WTC11 (cell line): Measurements from ENCODE around the gene UVRAG. TPM values are rescaled to one million over a fixed set of nuclear protein-coding genes. Genes with fewer than 3 reads are reported as not detected.

Source experiments
- ATAC-seq: fragments of 200-7000 bp; cut with Tn5 transposase; 2 replicates; pipeline ENCODE4 v1.10.0; 2021; ENCODE audit warnings: mild to moderate bottlenecking, moderate library complexity
- CTCF ChIA-PET: fragments of 300-600 bp; sonication (Branson Sonifier 250); formaldehyde crosslinking; loops from one replicate; lab custom pipeline; 2021; ENCODE audit warnings: antibody characterized with exemption; lab: Charles Lee
- POLR2A ChIA-PET: fragments of 350-600 bp; sonication (Branson Sonifier 250); formaldehyde crosslinking; loops from one replicate; lab custom pipeline; 2021; ENCODE audit warnings: antibody characterized with exemption; lab: Charles Lee
- DNase-seq: peaks from one replicate; pipeline ENCODE4 v3.0.0; 2021; ENCODE audit warnings: low spot score
- H3K27ac Mint-ChIP-seq: 2 replicates; pipeline ENCODE4 v1.8.0; 2021; ENCODE audit warnings: mixed read lengths
- H3K27me3 Mint-ChIP-seq: 2 replicates; pipeline ENCODE4 v1.8.0; 2021; ENCODE audit warnings: low read depth, mild to moderate bottlenecking, moderate library complexity, mixed read lengths
- H3K36me3 Mint-ChIP-seq: 2 replicates; pipeline ENCODE4 v1.8.0; 2021; ENCODE audit warnings: mixed read lengths
- H3K4me1 Mint-ChIP-seq: 2 replicates; pipeline ENCODE4 v1.8.0; 2022; ENCODE audit warnings: mixed read lengths
- H3K4me3 Mint-ChIP-seq: 2 replicates; pipeline ENCODE4 v1.8.0; 2021; ENCODE audit warnings: mild to moderate bottlenecking, moderate library complexity, mixed read lengths
- H3K9me3 Mint-ChIP-seq: 2 replicates; pipeline ENCODE4 v1.8.0; 2021; ENCODE audit warnings: mixed read lengths
- CBFB ChIP-seq: sonication (generic); formaldehyde crosslinking; IDR thresholded peaks from 2 replicates; pipeline ENCODE4 v1.8.1; 2022; ENCODE audit warnings: mild to moderate bottlenecking, low read depth, missing genetic modification reagents
- EMX1 ChIP-seq: fragments of 250-450 bp; sonication (Bioruptor Pico); IDR thresholded peaks from 2 replicates; pipeline ENCODE4 v1.8.0; 2021; ENCODE audit warnings: mild to moderate bottlenecking
- FOXP1 ChIP-seq: sonication (generic); formaldehyde crosslinking; IDR thresholded peaks from 2 replicates; pipeline ENCODE4 v1.8.0; 2022; ENCODE audit warnings: missing genetic modification reagents, mild to moderate bottlenecking, moderate library complexity, borderline replicate concordance
- JAZF1 ChIP-seq: fragments of 250-450 bp; sonication (Bioruptor Pico); IDR thresholded peaks from 2 replicates; pipeline ENCODE4 v1.9.0; 2021; ENCODE audit warnings: moderate library complexity, mild to moderate bottlenecking, inconsistent platforms
- KAT7 ChIP-seq: sonication (generic); formaldehyde crosslinking; IDR thresholded peaks from 2 replicates; pipeline ENCODE4 v1.8.1; 2023; ENCODE audit warnings: missing genetic modification reagents, mild to moderate bottlenecking, borderline replicate concordance
- MXD4 ChIP-seq: fragments of 250-450 bp; sonication (Bioruptor Pico); IDR thresholded peaks from 2 replicates; pipeline ENCODE4 v1.8.0; 2021; ENCODE audit warnings: mild to moderate bottlenecking, moderate library complexity, borderline replicate concordance
- NFATC4 ChIP-seq: fragments of 250-450 bp; sonication (Bioruptor Pico); IDR thresholded peaks from 2 replicates; pipeline ENCODE4 v1.9.0; 2021; ENCODE audit warnings: mild to moderate bottlenecking
- PRRX2 ChIP-seq: fragments of 250-450 bp; sonication (Bioruptor Pico); IDR thresholded peaks from 2 replicates; pipeline ENCODE4 v1.8.0; 2021; ENCODE audit warnings: mild to moderate bottlenecking
- RORB ChIP-seq: fragments of 250-450 bp; sonication (Bioruptor Pico); IDR thresholded peaks from 2 replicates; pipeline ENCODE4 v1.9.0; 2021; ENCODE audit warnings: mild to moderate bottlenecking
- SMAD4 ChIP-seq: sonication (generic); formaldehyde crosslinking; IDR thresholded peaks from 2 replicates; pipeline ENCODE4 v1.8.0; 2022; ENCODE audit warnings: mild to moderate bottlenecking, missing genetic modification reagents
- TP53 ChIP-seq: sonication (generic); formaldehyde crosslinking; IDR thresholded peaks from 2 replicates; pipeline ENCODE4 v1.8.1; 2023; ENCODE audit warnings: mild to moderate bottlenecking, missing genetic modification reagents
- ZNF121 ChIP-seq: sonication (generic); formaldehyde crosslinking; IDR thresholded peaks from 2 replicates; pipeline ENCODE4 v1.8.0; 2023; ENCODE audit warnings: missing genetic modification reagents
- ZNF138 ChIP-seq: sonication (generic); formaldehyde crosslinking; conservative IDR thresholded peaks from 2 replicates; pipeline ENCODE4 v1.8.1; 2022; ENCODE audit warnings: mild to moderate bottlenecking, moderate library complexity, missing genetic modification reagents
- ZNF219 ChIP-seq: sonication (generic); formaldehyde crosslinking; IDR thresholded peaks from 2 replicates; pipeline ENCODE4 v1.8.0; 2023; ENCODE audit warnings: missing genetic modification reagents, mild to moderate bottlenecking, borderline replicate concordance
- ZNF416 ChIP-seq: fragments of 250-450 bp; sonication (Bioruptor Pico); IDR thresholded peaks from 2 replicates; pipeline ENCODE4 v1.9.0; 2021; ENCODE audit warnings: mild to moderate bottlenecking, inconsistent platforms
- total RNA-seq: library from RNA; stranded (reverse); gene quantifications from 3 replicates; pipeline ENCODE4 v1.2.3, GENCODE V29; 2021
- TF ChIP-seq, protein P1 (sequence below): sonication (generic); formaldehyde crosslinking; IDR thresholded peaks from 2 replicates; pipeline ENCODE4 v1.8.0; 2023; ENCODE audit warnings: missing genetic modification reagents
- TF ChIP-seq, protein P2 (sequence below): sonication (generic); formaldehyde crosslinking; IDR thresholded peaks from 2 replicates; pipeline ENCODE4 v1.8.0; 2022; ENCODE audit warnings: mild to moderate bottlenecking, missing genetic modification reagents
- TF ChIP-seq, protein P3 (sequence below): fragments of 200-600 bp; IDR thresholded peaks from 2 replicates; pipeline ENCODE4 v1.8.0; 2022; ENCODE audit warnings: antibody characterized with exemption
- TF ChIP-seq, protein P4 (sequence below): fragments of 250-450 bp; sonication (Bioruptor Pico); IDR thresholded peaks from 2 replicates; pipeline ENCODE4 v1.9.0; 2021; ENCODE audit warnings: mild to moderate bottlenecking
- TF ChIP-seq, protein P5 (sequence below): sonication (generic); formaldehyde crosslinking; IDR thresholded peaks from 2 replicates; pipeline ENCODE4 v1.8.1; 2023; ENCODE audit warnings: mild to moderate bottlenecking, missing genetic modification reagents

UVRAG gene
- total RNA-seq, 1 experiment from 2014 or later = 14.5 TPM

DNA sequence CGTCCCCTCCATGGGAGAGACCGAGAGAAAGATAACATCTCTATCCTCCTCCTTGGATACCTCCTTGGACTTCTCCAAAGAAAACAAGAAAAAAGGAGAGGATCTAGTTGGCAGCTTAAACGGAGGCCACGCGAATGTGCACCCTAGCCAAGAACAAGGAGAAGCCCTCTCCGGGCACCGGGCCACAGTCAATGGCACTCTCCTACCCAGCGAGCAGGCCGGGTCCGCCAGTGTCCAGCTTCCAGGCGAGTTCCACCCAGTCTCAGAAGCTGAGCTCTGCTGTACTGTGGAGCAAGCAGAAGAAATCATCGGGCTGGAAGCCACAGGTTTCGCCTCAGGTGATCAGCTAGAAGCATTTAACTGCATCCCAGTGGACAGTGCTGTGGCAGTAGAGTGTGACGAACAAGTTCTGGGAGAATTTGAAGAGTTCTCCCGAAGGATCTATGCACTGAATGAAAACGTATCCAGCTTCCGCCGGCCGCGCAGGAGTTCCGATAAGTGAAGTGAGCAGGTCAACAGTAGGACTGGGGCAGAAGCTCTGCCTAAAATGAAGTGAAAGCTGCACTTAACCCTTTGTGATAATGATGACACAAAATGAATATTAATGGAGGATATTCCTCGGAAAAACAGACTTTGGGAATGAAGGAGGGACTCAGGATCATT is 326.0 kb downstream of the UVRAG start:
- ChIA-PET CTCF (interaction anchor here (2.9 kb wide), 1 partner anchor 11 kb away, joined by 25 read pairs; no protein-coding TSS in a partner anchor), POLR2A (no interaction called here)
- H3K27me3 Mint-ChIP-seq = no peaks in the 10 kb centered on the region
- H3K36me3 Mint-ChIP-seq = peaks cover 3% of the 10 kb centered on the region; the same call in 1 of the 2 replicates
- no peaks in the 10 kb centered on the region for H3K4me1 Mint-ChIP-seq
- peak overlapping the region; percentile 7; the same call in 1 of the 2 replicates for H3K27ac Mint-ChIP-seq
- DNase-seq (no peak), ATAC-seq (no peak)
- no peak overlapping the region for H3K4me3 Mint-ChIP-seq
- no peaks in the 10 kb centered on the region for H3K9me3 Mint-ChIP-seq
- no peak for TF ChIP-seq SMAD4 (CRISPR knock-in tag)
- TF ChIP-seq JAZF1 (CRISPR knock-in tag) = no peak
- TF ChIP-seq, protein P1, sequence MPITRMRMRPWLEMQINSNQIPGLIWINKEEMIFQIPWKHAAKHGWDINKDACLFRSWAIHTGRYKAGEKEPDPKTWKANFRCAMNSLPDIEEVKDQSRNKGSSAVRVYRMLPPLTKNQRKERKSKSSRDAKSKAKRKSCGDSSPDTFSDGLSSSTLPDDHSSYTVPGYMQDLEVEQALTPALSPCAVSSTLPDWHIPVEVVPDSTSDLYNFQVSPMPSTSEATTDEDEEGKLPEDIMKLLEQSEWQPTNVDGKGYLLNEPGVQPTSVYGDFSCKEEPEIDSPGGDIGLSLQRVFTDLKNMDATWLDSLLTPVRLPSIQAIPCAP (CRISPR knock-in tag) = no peak
- TF ChIP-seq, protein P2, sequence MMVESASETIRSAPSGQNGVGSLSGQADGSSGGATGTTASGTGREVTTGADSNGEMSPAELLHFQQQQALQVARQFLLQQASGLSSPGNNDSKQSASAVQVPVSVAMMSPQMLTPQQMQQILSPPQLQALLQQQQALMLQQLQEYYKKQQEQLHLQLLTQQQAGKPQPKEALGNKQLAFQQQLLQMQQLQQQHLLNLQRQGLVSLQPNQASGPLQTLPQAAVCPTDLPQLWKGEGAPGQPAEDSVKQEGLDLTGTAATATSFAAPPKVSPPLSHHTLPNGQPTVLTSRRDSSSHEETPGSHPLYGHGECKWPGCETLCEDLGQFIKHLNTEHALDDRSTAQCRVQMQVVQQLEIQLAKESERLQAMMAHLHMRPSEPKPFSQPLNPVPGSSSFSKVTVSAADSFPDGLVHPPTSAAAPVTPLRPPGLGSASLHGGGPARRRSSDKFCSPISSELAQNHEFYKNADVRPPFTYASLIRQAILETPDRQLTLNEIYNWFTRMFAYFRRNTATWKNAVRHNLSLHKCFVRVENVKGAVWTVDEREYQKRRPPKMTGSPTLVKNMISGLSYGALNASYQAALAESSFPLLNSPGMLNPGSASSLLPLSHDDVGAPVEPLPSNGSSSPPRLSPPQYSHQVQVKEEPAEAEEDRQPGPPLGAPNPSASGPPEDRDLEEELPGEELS (CRISPR knock-in tag) = no peak
- TF ChIP-seq, protein P3, sequence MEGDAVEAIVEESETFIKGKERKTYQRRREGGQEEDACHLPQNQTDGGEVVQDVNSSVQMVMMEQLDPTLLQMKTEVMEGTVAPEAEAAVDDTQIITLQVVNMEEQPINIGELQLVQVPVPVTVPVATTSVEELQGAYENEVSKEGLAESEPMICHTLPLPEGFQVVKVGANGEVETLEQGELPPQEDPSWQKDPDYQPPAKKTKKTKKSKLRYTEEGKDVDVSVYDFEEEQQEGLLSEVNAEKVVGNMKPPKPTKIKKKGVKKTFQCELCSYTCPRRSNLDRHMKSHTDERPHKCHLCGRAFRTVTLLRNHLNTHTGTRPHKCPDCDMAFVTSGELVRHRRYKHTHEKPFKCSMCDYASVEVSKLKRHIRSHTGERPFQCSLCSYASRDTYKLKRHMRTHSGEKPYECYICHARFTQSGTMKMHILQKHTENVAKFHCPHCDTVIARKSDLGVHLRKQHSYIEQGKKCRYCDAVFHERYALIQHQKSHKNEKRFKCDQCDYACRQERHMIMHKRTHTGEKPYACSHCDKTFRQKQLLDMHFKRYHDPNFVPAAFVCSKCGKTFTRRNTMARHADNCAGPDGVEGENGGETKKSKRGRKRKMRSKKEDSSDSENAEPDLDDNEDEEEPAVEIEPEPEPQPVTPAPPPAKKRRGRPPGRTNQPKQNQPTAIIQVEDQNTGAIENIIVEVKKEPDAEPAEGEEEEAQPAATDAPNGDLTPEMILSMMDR = no peak
- no peak for TF ChIP-seq TP53
- no peak for TF ChIP-seq RORB
- TF ChIP-seq, protein P4, sequence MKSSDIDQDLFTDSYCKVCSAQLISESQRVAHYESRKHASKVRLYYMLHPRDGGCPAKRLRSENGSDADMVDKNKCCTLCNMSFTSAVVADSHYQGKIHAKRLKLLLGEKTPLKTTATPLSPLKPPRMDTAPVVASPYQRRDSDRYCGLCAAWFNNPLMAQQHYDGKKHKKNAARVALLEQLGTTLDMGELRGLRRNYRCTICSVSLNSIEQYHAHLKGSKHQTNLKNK = no peak
- no peak for TF ChIP-seq CBFB
- TF ChIP-seq ZNF416 = no peak
- TF ChIP-seq NFATC4 = no peak
- no peak for TF ChIP-seq ZNF138
- no peak for TF ChIP-seq KAT7 (CRISPR knock-in tag)
- TF ChIP-seq FOXP1 = no peak
- TF ChIP-seq EMX1 (CRISPR knock-in tag) = no peak

DNA sequence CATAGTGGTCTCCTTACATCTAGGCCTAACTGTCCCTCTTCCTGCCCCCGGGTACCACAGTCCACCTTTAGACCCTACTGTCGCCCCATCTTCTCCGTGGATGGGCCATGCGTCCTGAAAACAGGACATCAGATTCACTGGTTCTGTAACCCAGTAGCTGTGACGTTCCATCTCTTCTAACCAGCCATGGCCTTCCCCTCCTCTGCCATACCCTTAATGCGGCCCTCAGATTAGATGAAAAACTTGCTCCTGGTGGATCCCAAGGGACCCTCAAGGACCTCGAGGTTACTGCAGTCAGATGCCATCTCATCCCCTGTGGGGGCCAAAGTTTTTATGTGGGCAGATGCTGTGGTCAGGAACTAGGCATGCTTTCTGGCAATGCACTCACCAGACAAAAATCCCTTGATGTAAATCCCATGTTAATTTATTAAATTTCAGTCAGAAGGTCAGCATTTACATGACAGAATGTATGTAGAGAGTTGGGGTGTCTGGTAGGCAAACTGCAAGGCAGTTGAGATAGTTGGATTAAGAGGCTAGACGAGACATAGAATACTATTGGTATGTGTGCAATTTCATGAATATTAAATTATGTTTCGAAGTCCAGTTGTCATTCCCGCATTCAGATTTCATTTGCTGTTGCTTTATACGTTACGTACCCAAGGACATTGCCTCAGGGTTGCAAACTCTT is 327.0 kb downstream of the UVRAG start:
- no peak for TF ChIP-seq ZNF219 (CRISPR knock-in tag)
- no peak for TF ChIP-seq FOXP1
- no peak for TF ChIP-seq ZNF121
- TF ChIP-seq MXD4 (CRISPR knock-in tag) = no peak
- no peak for DNase-seq
- no peaks in the 10 kb centered on the region for H3K4me1 Mint-ChIP-seq
- CTCF ChIA-PET = interaction anchor here (1.0 to 2.9 kb wide), 2 partner anchors 10 to 436 kb away, joined by 3 to 25 read pairs; no protein-coding TSS in a partner anchor
- peaks cover 3% of the 10 kb centered on the region; the same call in 1 of the 2 replicates for H3K36me3 Mint-ChIP-seq
- no peak overlapping the region for H3K4me3 Mint-ChIP-seq
- POLR2A ChIA-PET = interaction anchor here (0.7 kb wide), 1 partner anchor 17 kb away, joined by 3 read pairs; no protein-coding TSS in a partner anchor
- ATAC-seq = no peak
- no peaks in the 10 kb centered on the region for H3K9me3 Mint-ChIP-seq
- H3K27ac Mint-ChIP-seq = no peak overlapping the region
- no peaks in the 10 kb centered on the region for H3K27me3 Mint-ChIP-seq

DNA sequence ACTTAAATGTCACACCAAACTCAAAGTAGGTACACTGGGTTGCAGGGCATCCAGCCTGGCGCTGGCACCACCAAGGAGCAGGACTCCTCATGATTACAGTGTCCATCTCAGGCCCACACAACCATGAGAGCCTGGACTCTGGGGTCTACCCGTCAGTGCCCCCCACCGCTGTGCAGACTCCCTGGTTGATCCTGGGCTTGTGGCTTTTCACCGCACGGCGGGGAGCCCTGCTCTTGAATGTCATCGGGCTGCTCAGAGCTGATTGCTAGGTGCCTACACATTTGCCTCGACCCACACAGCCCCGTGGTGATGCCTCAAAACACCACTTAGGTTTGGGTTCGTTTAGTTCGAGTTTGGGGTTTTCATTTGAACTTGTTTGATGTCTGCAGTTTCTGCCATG is 328.3 kb downstream of the UVRAG start:
- CTCF ChIA-PET = interaction anchor here (1.0 to 1.1 kb wide), 2 partner anchors 9 to 437 kb away, joined by 3 to 5 read pairs; no protein-coding TSS in a partner anchor
- ATAC-seq = no peak
- no peaks in the 10 kb centered on the region for H3K4me1 Mint-ChIP-seq

More for the DNA sequence above, 328.3 kb downstream of the UVRAG start:
- TF ChIP-seq, protein P5, sequence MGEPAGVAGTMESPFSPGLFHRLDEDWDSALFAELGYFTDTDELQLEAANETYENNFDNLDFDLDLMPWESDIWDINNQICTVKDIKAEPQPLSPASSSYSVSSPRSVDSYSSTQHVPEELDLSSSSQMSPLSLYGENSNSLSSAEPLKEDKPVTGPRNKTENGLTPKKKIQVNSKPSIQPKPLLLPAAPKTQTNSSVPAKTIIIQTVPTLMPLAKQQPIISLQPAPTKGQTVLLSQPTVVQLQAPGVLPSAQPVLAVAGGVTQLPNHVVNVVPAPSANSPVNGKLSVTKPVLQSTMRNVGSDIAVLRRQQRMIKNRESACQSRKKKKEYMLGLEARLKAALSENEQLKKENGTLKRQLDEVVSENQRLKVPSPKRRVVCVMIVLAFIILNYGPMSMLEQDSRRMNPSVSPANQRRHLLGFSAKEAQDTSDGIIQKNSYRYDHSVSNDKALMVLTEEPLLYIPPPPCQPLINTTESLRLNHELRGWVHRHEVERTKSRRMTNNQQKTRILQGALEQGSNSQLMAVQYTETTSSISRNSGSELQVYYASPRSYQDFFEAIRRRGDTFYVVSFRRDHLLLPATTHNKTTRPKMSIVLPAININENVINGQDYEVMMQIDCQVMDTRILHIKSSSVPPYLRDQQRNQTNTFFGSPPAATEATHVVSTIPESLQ = no peak
- no peak for TF ChIP-seq PRRX2
- TF ChIP-seq, all 79 proteins: peak for 0
- POLR2A ChIA-PET = no interaction called here
- DNase-seq = no peak
- no peak overlapping the region for H3K4me3 Mint-ChIP-seq
- H3K9me3 Mint-ChIP-seq = no peaks in the 10 kb centered on the region
- H3K27me3 Mint-ChIP-seq = no peaks in the 10 kb centered on the region
- H3K27ac Mint-ChIP-seq = no peak overlapping the region
- H3K36me3 Mint-ChIP-seq = peaks cover 3% of the 10 kb centered on the region; the same call in 1 of the 2 replicates
